ENCODE results near the gene PTTG2. TPM values are rescaled to one million over a fixed set of nuclear protein-coding genes. Genes with fewer than 3 reads are reported as not detected.

The PTTG2 gene
- polyA plus RNA-seq, 1 of the 3 experiments (the other 2 are of a cell fraction): not detected

- Histone ChIP-seq H4K20me1 (ENCODE audit: insufficient read depth) (no peaks in the 10 kb centered on the region), H3K9me3 (no peaks in the 10 kb centered on the region), H3K27me3 (ENCODE audit: insufficient read depth) (no peaks in the 10 kb centered on the region), H3F3A (replicated peaks; ENCODE audit: insufficient read depth) (no peaks in the 10 kb centered on the region), H3K4me3 (ENCODE audit: low read depth in 2 of 2, low read length in 1 of 2) (no peak overlapping the region), H3K36me3 (replicated peaks in 1 of 2; ENCODE audit: control insufficient read depth in 1 of 2, insufficient read depth in 2 of 2, low read length in 1 of 2) (no peaks in the 10 kb centered on the region), H3K27ac (ENCODE audit: low read depth in 2 of 2, low read length in 1 of 2) (no peak overlapping the region), H3K79me2 (ENCODE audit: insufficient read depth) (0 out of 2 replicates have a peak, but pooled peaks cover 13% of the 10 kb centered on the region), H3K9me2 (no peaks in the 10 kb centered on the region), H3K4me1 (ENCODE audit: control insufficient read depth in 1 of 2, insufficient read depth in 2 of 2, low read depth in 1 of 2, low read length in 1 of 2) (peaks cover 0 to 8% of the 10 kb centered on the region in 2 experiments; a peak in 2 of 4 replicates), H3K4me2 (no peak overlapping the region), H3K9ac (no peak overlapping the region), H2AFZ (ENCODE audit: low read depth) (no peak overlapping the region)
- WGBS (ENCODE audit: low lambda C conversion rate): 100% methylated on average over 1 of the region's 1 CpG
- POLR2A ChIA-PET: no interaction called here
- CTCF ChIA-PET: interaction anchor here (1.8 kb wide), 1 partner anchor 26 kb away, joined by 4 read pairs; no protein-coding TSS in a partner anchor
- DNase-seq: no peak
- TF ChIP-seq USF1 (IDR thresholded peaks at IDR 0.05; ENCODE audit: borderline replicate concordance, low read depth) (no peak), SMC3 (IDR thresholded peaks at IDR 0.05; ENCODE audit: low read depth, low read length) (no peak), JUND (IDR thresholded peaks at IDR 0.05) (no peak), TEAD4 (IDR thresholded peaks at IDR 0.05; ENCODE audit: borderline replicate concordance, insufficient read depth) (no peak)
Measured at GRCh38 chr4:38003628-38004027, 43.4 kb downstream of the PTTG2 start.

- POLR2A ChIA-PET: no interaction called here
- no peak for DNase-seq
- no peak overlapping the region for H3K4me2 ChIP-seq
Measured at GRCh38 chr4:38004062-38004461, 43.9 kb downstream of the PTTG2 start.

More at GRCh38 chr4:38004062-38004461, 43.9 kb downstream of the PTTG2 start:
- Histone ChIP-seq H3K36me3 (replicated peaks in 1 of 2; ENCODE audit: control insufficient read depth in 1 of 2, insufficient read depth in 2 of 2, low read length in 1 of 2) (no peaks in the 10 kb centered on the region), H3F3A (replicated peaks; ENCODE audit: insufficient read depth) (no peaks in the 10 kb centered on the region), H4K20me1 (ENCODE audit: insufficient read depth) (no peaks in the 10 kb centered on the region), H3K9ac (no peak overlapping the region), H3K9me2 (no peaks in the 10 kb centered on the region), H3K4me3 (ENCODE audit: low read depth in 2 of 2, low read length in 1 of 2) (no peak overlapping the region), H3K79me2 (ENCODE audit: insufficient read depth) (0 out of 2 replicates have a peak, but pooled peaks cover 13% of the 10 kb centered on the region), H3K9me3 (no peaks in the 10 kb centered on the region), H2AFZ (ENCODE audit: low read depth) (no peak overlapping the region), H3K4me1 (ENCODE audit: control insufficient read depth in 1 of 2, insufficient read depth in 2 of 2, low read depth in 1 of 2, low read length in 1 of 2) (peaks cover 0 to 8% of the 10 kb centered on the region in 2 experiments; a peak in 2 of 4 replicates), H3K27ac (ENCODE audit: low read depth in 2 of 2, low read length in 1 of 2) (no peak overlapping the region), H3K27me3 (ENCODE audit: insufficient read depth) (no peaks in the 10 kb centered on the region)
- WGBS (ENCODE audit: low lambda C conversion rate): 93% methylated on average over 3 of the region's 3 CpGs
- CTCF ChIA-PET: interaction anchor here (1.0 to 1.8 kb wide), 2 partner anchors 21 to 27 kb away, joined by 3 to 4 read pairs; no protein-coding TSS in a partner anchor
- TF ChIP-seq JUND (IDR thresholded peaks at IDR 0.05) (no peak), FOXJ3 (CRISPR knock-in tag; IDR thresholded peaks at IDR 0.05) (no peak), YY1 (IDR thresholded peaks at IDR 0.05; ENCODE audit: low read depth) (no peak), POLR2AphosphoS5 (IDR thresholded peaks at IDR 0.05; ENCODE audit: low read depth, low read length) (no peak), TEAD4 (IDR thresholded peaks at IDR 0.05; ENCODE audit: borderline replicate concordance, insufficient read depth) (no peak), IRF3 (IDR thresholded peaks at IDR 0.05; ENCODE audit: low read depth, low read length) (no peak), GATA2 (CRISPR knock-in tag; IDR thresholded peaks at IDR 0.05) (no peak), GABPA (IDR thresholded peaks at IDR 0.05; ENCODE audit: low read depth) (no peak), NRF1 (IDR thresholded peaks at IDR 0.05; ENCODE audit: low read depth, low read length) (no peak), ZBTB33 (IDR thresholded peaks at IDR 0.05; ENCODE audit: borderline replicate concordance, low read depth) (no peak), MAX (IDR thresholded peaks at IDR 0.05; ENCODE audit: low read depth) (no peak), NFIC (IDR thresholded peaks at IDR 0.05; ENCODE audit: borderline replicate concordance) (no peak), MEF2A (IDR thresholded peaks at IDR 0.05; ENCODE audit: borderline replicate concordance, low read depth) (no peak), PBX3 (IDR thresholded peaks at IDR 0.05) (no peak)

Data from SK-N-SH (cell line).